GM18870 (cell line): ENCODE measurements around the gene GATAD2A.

Experiments
- ATAC-seq: cut with Tn5 transposase; IDR thresholded peaks from one replicate; pipeline ENCODE4 v1.9.1; 2021; ENCODE audit warnings: moderate library complexity; ENCODE audit not compliant: unreplicated experiment

GATAD2A gene

DNA sequence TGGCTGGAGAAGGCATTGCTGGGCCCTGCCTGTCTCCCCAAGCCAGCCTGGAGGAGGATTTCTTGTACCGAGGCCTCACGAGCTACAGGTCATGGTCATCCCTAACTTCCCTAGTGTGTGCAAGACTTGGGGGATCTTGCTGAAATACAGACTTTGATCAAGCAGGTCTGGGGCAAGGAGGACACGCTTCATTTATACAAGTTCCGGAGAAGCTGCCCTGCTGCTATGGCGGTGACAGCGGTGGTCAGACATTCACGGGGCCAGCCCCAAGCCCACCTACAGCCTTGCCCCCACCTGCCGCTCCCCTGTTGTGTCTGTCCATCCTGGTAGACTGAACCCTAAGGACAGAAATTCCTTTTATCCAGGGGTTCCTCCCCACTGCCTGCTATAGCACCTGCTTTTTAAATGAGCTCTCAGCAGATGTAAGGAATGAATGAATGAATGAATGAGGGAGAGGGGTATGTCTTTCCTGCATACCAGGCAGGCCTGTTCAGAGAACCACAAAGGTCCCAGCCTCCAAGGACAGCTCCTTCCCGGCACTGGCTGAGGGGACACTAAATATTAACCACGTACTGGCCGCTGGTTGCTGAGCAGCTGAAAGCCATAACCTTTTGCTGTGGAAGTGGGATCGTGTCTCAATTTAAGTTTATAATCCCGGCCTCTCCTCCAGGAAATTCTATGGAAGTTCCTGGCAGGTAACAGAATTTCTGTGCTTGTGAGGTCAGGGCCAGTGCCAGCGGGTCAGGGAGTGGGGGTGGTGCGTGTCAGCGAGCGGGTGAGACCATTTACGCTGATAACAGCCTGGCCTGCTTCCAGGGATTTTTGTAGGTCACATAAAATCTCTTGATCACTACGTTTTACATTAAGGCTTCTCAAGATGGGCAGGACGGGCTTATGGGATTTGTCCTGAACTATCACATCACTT, 82.7 kb downstream of the GATAD2A start:
- ATAC-seq: no peak

DNA sequence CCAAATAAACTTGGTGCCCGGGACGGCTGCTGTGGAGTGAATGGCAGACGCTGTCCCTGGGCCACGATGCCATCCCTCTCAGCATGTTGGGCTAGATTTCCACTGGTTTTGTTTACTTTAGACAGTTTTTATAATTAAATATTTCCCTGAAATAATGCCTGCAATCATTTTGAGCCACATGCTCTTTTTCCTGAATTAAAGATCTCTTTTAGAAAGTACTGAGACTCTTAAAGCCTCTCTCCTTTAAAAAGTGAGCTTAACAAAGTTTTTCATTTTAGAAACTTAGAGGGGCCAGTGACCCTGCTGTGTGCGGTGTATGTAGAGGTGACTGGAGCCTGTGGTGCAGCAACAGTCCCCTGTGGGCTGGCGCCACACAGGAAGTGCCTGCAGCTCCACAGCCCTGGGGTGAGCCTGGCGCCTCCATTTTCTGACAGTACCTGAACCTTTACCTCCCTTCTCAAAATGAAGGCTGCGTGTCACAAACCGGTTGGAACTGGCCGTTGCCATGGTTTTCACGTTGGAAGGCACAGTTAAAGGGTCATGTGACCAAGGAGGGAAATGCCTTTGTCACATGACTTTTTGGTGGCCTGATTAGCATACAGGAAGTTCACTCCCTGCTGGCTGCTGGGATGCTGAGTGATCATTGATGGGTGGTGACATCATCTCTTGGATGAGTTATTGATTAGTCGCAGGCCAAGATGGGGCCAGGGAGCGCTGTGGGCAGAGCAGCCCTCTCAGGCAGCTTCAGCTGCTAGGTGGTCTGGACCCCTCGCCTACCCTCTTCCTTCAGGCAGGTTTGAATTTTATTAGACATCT, 83.6 kb downstream of the GATAD2A start:
- ATAC-seq: peak; percentile 61

DNA sequence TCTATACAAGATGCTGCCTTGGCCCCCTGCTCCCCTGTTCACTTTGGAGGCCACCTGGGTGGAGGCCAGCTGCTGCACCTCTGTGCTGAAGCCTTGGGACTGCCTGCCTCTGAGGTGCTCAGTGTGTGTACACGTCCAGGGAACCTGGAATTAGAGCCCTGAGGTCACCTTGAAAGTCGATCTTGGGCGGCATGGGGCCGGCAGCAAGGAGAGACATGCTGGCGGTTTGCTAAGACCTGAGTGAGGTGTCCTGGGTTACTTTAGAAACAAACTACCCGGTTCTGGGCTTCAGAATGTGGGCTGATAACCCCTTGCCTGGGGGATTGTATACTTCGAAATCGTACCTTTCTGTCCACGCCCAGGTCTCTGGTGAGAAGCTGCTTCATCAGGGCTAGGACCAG, 84.3 kb downstream of the GATAD2A start:
- ATAC-seq: no peak

DNA sequence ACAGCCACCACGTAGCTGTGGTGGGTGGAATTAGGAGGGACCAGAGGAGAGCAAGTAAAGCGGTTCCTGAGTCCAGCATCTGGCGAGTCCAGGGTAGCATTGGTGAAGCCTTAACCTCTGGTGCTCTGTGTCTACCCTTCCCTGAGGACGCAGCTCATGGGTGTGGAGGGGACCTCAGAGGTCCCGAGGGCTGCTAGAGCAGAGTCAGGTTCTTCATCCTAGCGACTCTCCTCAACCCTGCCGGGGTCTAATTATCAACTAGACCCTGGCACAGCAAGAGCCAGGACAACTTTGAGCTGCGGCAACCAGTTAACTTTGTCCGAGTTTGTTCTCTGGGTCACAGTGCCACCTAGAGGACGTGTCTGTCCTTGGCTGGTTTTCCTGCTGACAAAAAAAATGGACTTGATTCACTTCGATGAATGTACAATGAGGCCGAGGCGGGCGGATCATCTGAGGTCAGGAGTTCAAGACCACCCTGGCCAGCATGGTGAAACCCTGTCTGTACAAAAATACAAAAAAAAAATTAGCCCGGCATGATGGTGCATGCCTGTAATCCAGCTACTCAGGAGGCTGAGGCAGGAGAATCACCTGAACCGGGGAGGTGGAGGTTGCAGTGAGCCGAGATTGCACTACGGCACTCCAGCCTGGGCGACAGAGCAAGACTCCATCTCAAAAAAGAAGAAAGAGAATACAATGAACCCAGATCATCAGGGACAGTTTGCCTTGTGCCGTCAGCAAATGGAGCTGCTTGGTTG, 84.9 kb downstream of the GATAD2A start:
- ATAC-seq: no peak

DNA sequence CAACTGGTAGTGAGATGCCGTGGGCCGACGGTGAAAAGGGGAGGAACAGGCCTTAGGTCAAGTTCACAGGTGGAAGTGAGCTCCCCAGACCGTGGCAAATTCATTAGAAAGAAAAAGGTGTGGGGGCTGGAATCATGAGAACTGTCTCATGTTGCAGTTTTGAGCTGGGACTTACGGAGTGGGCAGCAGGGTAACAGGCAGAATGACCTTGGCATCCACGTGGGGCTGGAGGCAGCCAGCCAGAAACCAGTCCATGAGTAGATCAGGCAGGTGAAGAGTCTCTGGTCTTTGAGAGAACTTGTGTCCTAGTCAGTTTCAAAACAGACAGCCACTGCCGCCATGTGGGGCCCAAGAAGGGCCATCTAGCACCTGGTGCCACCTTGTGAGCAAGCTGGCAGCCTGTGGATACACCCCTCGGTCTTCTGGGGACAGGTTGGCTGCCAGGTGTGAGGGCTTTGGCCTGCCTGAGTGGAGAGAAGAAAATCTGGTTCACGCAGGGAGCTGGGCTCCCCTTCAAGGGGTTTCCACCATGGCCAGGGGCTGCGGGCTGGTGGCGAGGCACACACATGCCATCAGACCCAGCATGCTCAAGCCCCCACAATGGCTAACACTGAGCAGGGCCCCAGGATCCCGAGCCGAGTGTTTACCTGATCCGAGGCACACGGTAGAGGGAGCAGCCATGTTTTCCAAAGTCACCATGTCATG, 86.0 kb downstream of the GATAD2A start:
- no peak for ATAC-seq

DNA sequence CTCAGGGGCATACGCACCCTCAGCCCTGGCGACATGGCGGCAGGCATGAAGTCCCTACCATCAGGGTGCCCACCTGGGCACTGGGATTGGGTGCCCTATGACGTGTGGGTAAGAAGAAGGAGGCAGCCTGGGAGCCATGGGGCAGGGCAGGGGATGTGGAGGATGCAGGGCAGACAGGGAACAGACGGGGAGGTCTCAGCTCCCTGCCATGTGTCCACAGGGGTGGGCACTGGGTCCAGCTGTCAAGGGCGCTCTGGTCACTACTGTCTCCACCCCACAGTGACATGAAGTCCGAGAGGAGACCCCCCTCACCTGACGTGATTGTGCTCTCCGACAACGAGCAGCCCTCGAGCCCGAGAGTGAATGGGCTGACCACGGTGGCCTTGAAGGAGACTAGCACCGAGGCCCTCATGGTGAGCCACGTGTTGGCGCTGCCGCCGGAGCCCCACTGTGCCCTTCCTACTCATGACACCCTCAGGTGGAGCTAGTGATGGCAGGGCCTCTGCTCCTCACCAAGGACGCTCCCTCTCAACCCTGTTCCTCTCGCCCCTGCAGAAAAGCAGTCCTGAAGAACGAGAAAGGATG, 86.6 kb downstream of the GATAD2A start:
- no peak for ATAC-seq

DNA sequence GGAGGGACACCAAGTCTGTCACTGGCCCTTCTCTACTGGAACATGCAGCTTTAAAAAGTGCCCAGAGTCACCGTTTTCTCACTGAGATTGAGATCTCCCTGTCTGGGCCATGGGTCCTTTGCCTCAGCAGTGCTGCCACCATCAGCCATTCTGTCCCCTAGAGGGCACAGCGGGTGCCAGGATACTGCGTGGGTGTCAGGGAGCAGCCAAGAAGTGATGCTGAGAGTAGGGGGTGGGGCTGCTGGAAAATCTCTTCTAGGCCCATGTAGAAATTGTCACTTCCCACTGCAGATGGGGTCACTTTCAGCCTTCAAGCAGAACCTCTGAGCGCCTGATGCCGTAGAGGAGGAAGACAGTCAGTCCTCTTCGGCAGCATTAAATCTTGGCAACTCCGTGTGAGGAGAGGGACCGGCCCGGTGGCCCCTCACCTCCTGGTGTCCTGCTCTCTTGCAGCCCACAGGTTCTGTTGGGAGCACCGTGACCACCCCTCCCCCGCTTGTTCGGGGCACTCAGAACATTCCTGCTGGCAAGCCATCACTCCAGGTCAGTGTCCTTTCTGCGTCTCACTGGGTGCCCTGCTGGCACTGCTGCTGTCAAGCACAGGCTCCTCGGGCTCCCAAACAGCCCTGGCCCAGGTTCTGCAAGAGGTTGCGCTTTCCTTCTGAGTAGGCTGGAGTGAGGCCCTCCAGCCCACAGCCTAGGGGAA, 88.5 kb downstream of the GATAD2A start:
- ATAC-seq: no peak

DNA sequence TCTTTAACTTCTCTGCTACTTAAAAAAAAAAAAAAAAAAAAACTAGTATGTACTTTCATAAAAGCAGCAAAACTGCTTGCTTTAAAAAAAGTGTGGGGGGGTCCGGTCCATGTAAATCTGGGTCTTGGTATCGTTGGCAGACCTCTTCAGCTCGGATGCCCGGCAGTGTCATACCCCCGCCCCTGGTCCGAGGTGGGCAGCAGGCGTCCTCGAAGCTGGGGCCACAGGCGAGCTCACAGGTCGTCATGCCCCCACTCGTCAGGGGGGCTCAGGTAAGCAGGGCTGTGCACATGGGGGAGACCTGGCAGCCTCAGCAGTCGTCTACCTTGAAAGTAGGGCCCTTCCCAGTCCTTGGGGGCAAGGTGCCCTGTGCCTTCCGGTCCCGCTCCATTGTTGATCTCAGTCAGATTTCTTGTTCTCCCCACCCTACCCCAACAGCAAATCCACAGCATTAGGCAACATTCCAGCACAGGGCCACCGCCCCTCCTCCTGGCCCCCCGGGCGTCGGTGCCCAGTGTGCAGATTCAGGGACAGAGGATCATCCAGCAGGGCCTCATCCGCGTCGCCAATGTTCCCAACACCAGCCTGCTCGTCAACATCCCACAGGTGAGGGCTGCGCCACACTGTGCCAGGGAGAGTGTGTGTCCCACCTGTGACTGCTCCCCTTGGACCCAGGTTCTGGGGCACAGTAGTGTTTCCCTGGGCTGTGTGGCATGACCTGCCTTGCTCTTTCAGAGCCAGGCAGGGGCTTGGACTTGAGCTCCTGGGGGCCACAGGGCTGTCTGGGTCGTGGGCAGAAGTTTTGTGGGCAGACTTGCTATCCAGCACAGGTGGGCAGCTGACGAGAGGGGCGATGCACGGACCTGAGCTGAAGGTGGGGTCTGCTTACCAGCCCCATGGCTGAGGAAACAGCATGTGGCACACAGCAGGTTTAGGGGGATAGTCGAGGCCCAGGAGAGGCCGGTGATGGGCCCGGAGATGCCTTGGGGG, 90.4 kb downstream of the GATAD2A start:
- ATAC-seq: no peak

DNA sequence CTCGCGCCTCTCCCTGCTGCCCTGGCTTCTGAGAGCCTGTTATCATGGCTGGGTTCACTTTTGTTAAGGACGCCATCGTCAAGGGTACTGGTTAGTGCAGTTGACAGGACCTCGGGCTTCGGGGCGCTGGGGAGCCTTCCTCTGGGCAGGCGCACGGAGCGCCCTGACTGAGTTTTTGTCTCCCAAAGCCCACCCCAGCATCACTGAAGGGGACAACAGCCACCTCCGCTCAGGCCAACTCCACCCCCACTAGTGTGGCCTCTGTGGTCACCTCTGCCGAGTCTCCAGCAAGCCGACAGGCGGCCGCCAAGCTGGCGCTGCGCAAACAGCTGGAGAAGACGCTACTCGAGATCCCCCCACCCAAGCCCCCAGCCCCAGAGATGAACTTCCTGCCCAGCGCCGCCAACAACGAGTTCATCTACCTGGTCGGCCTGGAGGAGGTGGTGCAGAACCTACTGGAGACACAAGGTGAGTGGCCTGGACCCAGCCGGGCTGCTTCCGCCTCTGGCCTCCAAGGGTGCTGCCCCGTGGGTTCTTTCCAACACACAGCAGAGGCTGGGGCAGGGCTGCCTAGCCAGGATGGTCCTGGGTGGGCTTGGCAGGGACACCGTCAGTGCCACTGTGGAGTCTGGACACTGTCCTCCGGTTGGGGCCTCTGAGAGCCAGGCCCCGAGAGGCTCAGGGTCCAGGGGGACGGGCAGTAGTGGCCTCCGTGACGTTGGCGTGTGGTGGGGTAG, 92.9 kb downstream of the GATAD2A start:
- no peak for ATAC-seq

DNA sequence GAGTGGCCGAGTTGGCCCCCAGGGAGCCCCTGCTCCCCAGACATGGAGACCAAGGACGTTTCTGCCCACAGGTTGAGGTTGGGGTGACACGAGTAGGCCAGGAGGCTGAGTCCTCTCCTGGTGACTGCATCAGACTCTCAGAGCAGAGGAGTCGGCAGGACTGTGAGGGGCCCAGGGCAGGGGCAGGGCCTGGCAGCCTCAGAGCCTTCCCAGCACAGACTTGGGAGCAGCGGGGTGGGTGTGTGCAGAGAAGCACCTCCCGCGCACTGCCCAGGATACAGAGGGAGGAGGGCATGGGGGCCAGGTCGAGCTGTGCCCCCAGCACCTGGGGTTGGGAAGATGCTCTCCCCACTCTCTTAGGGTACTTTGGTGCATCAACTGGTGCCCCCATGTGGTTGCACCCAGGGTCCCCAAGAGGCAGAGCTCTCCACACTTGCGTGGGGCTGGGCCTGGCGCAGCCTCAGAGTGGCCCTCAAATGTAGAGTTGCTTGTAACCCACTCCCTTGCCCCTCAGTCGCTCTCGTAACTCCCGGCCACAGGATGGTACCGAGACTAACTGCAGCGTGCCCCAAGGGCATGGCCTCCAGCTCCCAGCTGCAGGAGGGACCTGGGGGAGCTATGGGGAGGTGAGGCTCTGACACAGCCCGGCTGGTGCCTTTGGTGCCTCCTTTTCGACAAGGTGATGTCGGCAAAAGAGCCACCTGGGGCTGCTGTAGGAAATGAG, 94.0 kb downstream of the GATAD2A start:
- no peak for ATAC-seq

DNA sequence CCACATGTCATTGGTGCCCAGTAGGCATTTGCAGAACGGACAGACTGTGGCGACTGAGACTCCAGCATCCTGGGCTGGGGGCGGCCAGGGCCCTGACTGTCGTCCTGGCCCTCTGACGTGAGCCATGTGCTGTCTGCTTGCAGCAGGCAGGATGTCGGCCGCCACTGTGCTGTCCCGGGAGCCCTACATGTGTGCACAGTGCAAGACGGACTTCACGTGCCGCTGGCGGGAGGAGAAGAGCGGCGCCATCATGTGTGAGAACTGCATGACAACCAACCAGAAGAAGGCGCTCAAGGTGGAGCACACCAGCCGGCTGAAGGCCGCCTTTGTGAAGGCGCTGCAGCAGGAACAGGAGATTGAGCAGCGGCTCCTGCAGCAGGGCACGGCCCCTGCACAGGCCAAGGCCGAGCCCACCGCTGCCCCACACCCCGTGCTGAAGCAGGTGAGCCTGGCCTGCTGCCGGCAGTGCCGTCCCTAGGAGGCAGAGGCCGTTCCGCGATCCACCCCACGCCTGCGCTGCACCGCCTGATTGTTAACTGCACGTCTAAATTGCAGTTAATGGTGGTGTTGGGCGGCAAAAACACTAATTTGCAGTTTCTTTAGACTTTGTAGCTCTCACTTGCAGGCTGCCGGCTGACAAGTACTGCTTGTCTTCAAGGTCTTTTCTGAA, 95.6 kb downstream of the GATAD2A start:
- no peak for ATAC-seq

DNA sequence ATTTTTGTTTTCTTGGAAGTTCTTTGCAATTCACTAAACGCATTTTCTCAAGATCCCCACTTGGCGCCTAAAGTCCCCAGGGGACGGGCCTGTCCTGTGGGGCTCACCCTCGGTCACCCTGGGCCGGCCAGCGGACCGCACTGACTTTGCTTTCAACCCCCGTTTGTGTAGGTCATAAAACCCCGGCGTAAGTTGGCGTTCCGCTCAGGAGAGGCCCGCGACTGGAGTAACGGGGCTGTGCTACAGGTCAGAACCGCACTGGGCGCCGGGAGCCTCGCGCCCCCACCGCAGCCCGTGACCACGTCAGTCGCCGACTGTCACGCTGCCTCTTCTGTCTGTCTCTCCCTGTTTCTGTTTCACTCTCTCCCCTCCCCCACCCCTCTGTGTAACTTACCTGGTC, 96.3 kb downstream of the GATAD2A start:
- ATAC-seq: no peak

DNA sequence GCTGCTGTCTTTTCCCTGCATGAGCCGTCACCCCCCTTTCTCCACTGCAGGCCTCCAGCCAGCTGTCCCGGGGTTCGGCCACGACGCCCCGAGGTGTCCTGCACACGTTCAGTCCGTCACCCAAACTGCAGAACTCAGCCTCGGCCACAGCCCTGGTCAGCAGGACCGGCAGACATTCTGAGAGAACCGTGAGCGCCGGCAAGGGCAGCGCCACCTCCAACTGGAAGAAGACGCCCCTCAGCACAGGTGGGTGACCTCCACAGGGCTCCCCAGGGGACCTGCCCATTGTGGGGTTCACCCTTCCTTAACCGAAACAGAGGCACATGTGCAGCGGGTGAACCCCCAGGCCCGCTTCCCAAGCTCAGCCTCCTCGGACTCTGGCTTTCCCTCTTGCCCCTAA, 96.8 kb downstream of the GATAD2A start:
- no peak for ATAC-seq

DNA sequence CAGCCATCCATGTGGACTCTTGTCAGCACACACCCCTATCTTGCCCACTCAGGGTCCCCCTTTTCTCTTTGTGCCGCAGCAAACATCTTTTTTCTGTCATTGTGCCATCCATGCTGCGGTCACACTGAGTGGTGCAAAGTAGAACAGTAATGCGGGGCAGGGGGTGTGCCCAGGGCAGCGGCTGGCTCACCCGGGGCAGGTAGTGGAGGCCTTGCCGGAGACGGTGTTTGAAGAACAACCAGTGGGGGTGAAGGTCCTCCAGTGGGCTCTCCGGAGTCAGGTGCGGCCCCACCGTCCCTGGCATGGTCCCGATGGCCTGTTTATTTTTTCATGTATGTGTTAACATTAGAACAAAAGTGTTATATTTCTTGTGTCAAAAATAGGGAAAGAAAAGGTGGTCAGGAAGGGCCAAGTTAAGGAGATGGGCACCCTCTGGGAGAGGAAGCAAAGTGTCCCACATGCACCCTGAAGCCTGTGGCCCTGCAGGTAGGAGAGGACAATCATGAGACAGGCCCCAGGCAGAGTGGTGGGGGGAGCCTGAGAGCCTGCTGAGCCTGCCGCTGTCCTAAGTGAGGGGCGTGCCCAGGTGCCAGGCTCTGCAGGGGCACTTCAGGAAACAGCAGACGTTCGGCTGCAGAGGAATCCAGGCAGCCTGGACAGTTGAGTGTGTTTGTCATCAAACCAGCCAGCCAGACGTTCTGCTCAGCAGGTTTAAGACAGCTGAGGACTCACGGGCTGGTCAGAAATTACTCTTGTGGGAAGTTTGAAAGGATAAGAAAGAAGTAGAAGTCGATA, 97.5 kb downstream of the GATAD2A start:
- no peak for ATAC-seq

DNA sequence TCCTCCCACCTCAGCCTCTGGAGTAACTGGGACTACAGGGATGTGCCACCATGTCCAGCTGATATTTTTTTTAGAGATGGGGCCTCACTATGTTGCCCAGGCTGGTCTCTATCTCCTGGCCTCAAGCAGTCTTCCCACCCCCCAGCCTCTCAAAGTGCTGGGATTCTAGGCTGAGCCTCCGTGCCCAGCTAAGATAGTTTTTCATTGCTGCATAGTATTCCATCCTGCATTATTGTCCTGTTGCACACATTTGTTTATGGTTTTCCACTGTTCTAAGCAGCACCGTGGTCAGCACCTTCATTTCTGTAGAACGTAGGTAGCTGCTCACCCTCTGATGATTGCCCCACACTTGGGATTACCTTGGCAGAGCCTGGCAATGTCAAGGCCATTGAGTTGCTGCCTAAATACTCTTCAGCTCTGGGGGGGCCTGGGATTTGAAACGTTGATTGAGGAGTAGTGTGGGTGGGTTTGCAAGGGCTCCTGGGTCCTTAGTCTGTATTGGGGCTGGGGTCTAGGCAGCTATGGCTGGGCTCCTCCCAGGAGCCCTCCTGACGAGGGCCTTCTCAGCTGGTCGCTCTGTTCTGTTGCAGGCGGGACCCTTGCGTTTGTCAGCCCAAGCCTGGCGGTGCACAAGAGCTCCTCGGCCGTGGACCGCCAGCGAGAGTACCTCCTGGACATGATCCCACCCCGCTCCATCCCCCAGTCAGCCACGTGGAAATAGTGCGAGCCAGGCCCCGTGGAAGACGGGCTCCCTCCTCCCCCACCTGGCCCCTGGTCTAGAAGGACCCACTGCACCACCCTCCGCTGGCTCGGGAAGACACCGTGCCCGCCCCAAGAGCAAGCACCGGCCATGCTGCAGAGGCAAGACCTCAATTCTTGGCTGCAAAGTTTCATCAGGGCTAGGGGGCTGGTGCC, 99.5 kb downstream of the GATAD2A start:
- ATAC-seq: no peak
